GM21737 (cell line): ENCODE results near the gene LRRC58.
"Not testable (repeated sequence)": the region's sequence is repeated elsewhere in the genome, so short reads cannot be mapped to it uniquely, and the experiment has no call there.

ENCODE experiments used
- ATAC-seq: cut with Tn5 transposase; IDR thresholded peaks from one replicate; pipeline ENCODE4 v1.9.1; 2021; ENCODE audit warnings: mild to moderate bottlenecking, moderate library complexity; ENCODE audit not compliant: unreplicated experiment

The LRRC58 gene

GRCh38 chr3:120341658-120342346, 7.4 kb downstream of the LRRC58 start:
- ATAC-seq: no peak

GRCh38 chr3:120339362-120339761, 9.8 kb downstream of the LRRC58 start:
- ATAC-seq: no peak

DNA sequence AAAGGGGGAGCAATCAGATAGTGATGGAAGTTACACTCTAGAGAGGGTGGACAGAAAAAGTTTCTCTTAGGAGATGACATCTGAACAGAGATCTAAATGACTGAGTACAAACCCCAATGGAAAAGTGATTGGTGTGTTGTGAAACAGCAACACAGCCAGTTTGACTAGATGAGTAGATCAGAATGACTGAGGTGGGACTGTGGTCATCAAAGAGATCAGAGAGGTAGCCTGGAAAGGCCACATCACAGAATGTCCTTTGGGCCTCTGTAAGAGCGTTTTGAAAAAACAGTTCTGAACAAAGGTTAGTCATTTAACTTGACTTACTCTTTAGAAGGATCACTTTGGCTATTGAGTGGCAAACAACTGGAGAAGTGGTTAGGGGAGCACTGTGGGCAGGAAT, 10.6 kb downstream of the LRRC58 start:
- ATAC-seq: no peak

DNA sequence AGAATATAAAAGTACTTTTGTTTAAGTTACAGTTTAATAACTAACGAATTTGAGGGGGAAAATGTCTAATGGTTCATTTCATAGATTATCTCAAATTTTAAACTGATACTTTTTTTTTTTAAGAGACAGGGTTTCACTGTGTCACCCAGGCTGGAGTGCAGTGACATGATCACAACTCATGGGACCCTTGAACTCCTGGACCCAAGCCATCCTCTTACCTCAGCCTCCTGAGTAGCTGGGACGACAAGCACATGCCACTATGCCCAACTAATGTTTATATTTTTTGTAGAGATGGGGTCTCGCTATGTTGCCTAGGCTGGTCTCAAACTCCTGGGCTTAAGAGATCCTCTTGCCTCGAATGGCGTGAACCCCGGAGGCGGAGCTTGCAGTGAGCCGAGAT, 16.5 kb downstream of the LRRC58 start:
- ATAC-seq: no peak

- ATAC-seq: no peak
Observed at GRCh38 chr3:120331076-120331475, 18.1 kb downstream of the LRRC58 start.

DNA sequence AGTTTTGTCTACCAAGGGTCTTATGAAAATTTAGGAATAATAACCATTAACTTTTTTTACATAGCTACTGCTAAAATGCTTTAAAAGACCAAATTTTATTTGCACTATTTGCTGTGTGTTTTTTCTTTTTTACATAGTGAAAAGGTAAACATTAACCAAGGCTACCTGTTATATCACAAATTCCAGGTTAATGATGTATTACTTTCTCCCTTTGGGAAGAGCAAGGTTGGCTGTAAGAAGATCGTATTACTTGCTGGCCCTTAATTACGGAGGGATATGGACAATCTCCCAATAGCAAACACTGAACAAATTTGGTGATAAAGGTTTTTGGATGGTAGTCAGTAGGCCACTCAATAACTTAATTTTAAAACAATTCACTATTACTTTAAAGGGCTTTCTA, 22.4 kb downstream of the LRRC58 start:
- no peak for ATAC-seq

DNA sequence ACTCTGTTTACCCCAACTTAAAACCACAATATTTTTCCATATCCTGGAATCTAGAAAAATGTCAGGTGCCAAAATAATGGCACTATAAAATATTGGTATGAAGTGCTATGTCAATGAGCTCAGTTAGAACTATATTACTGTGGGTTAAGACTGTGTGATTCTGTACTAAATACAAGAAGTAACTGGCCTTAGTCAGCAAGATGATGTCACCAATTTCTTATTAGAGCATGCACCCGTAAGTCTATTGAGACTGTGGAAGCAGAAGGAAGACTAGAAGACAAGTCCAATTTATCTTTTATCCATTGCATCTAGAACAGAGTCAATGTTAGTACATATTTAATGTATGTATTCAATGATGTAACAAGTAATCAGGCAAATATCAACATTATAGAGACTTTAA, 25.0 kb downstream of the LRRC58 start:
- no peak for ATAC-seq

DNA sequence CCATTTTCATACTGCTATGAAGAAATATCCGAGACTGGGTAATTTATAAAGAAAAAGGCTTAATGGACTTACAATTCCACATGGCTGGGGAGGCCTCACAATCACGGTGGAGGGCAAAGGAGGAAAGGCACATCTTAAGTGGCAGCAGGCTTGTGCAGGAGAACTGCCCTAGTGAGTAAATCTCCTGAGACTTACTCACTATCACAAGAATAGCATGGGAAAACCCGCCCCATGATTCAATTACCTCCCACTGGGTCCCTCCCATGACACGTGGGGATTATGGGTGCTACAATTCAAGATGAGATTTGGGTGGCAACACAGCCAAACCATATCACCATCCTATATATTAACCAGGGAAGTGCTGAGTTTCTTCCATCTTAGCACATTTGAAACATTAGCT, 25.4 kb downstream of the LRRC58 start:
- not testable (repeated sequence) for ATAC-seq

GRCh38 chr3:120311863-120312794, 37.0 kb downstream of the LRRC58 start:
- ATAC-seq: no peak

GRCh38 chr3:120306519-120307455, 42.4 kb downstream of the LRRC58 start:
- ATAC-seq: no peak

- ATAC-seq: no peak
Observed at GRCh38 chr3:120304616-120305015, 44.5 kb downstream of the LRRC58 start.

DNA sequence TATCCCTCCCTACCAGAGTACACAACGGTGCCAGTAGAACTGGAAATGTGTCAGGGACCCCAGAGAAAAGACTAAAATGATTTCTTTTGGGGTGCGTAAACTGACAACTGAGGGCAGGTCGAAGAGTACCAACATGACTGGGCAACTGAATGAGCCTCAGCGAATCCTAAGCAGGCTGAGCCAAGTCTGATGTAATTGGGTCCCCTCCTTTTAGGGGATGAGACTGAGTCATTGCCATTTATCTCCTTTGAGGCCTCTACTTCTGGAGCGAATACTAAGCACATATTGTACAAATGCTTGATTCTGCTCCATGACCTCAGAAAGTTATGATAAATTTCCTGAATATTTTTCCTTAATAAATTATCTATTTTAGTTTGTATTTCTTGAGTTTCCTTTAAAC, 46.8 kb downstream of the LRRC58 start:
- ATAC-seq: no peak

DNA sequence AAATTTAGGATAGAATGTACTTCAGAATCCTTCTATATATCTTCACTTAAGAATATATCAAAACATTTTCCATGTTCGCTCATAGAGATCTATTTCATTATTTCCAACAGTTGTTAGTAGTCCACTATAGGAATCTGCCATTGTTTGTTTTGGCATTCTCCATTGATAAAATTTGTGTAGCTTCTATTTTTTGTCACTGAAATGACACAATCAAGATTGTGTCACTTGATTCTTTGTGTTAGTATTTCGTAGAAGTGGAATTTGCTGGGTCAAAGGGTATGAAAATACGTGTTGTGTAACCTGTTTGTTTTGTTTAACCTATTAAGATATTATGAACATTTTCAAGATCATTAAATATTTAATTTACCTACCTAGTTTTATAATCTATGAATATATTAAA, 48.2 kb downstream of the LRRC58 start:
- no peak for ATAC-seq

GRCh38 chr3:120299403-120299802, 49.8 kb downstream of the LRRC58 start:
- ATAC-seq: no peak

- no peak for ATAC-seq
Observed at GRCh38 chr3:120298996-120299395, 50.2 kb downstream of the LRRC58 start.

DNA sequence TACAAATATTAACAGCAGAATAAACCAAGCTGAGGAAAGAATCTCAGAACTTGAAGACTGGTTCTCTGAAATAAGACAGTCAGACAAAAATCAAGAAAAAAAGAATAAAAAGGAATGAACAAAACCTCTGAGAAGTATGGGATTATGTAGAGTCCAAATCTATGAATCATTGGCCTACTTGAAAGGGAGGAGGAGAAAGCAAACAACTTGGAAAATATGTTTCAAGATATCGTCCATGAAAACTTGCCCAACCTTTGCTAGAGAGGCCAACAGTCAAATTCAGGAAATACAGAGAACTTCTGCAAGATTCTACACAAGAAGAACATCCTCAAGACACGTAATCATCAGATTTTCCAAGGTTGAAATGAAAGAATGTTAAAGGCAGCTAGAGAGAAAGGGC, 57.6 kb downstream of the LRRC58 start:
- not testable (repeated sequence) for ATAC-seq

- ATAC-seq: no peak
Observed at GRCh38 chr3:120289636-120290035, 59.5 kb downstream of the LRRC58 start.

DNA sequence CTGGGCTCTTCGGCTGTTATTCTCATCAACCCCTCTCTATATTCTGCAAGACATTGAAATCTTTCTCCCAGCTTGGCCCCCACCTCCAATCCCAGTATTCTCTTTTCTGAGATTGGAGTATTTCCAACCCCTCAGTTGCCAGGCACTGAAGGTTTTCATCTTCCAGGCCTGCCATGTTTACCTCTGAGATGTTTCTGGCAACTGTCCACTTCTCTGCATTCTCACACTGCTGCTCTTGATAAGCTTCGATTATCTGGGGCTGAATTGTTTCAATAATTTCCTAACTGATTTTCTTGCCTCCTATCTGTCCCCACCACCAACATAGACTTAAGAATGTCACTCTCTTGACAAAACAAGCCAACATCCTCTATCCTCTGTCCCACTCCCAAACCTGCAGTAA, 62.7 kb downstream of the LRRC58 start:
- no peak for ATAC-seq

DNA sequence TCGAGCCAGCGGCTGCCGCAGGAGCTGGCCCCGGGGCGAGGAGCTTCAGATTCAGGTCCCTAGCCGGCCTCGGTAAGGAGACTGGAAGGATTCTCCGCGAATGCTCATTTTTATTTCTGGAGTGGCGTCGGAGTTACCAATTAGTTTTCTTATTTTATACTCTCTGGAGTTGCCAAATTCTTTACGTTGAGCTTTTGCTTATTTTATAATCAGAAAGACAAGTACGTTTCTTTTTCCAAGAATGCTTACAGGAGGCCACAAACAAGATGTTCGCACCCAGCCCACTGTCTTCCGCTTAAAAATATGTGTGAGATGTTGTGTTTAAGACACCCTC, 63.7 kb downstream of the LRRC58 start:
- no peak for ATAC-seq

- no peak for ATAC-seq
Observed at GRCh38 chr3:120284747-120285507, 64.2 kb downstream of the LRRC58 start, which contains the start of gene GPR156. Gene GPR156 (minus strand): TSS chr3:120285222. CDS start chr3:120244098, 41,124 bp downstream.
